GM12878 (cell line): ENCODE results near the gene SCLY. TPM values are rescaled to one million over a fixed set of nuclear protein-coding genes. Genes with fewer than 3 reads are reported as not detected.

Experiments
- ATAC-seq: fragments of 200-7000 bp; cut with Tn5 transposase; 3 replicates; pipeline ENCODE4 v1.9.1; 2020; ENCODE audit warnings: mild to moderate bottlenecking, moderate library complexity
- BruUV-seq: library from RNA; stranded (reverse); fragments of 400-500 nt; replicated peaks from 2 replicates; lab custom pipeline; 2021; lab: Mats Ljungman, UMichigan
- CTCF ChIA-PET: fragments of 300-600 bp; sonication (Branson Sonifier 250); formaldehyde crosslinking; extraction: SDS; loops from one replicate; lab custom pipeline; 2021; ENCODE audit warnings: inconsistent platforms; lab: Yijun Ruan, JAX
- POLR2A ChIA-PET: fragments of 350-600 bp; formaldehyde crosslinking; extraction: SDS; loops from one replicate; lab custom pipeline; 2021; ENCODE audit warnings: inconsistent platforms; lab: Charles Lee
- RAD21 ChIA-PET: fragments of 300-600 bp; sonication (Branson Sonifier 250); formaldehyde crosslinking; loops from one replicate; lab custom pipeline; 2023; ENCODE audit warnings: antibody characterized with exemption; ENCODE audit not compliant: unreplicated experiment; lab: Charles Lee
- SMC1A ChIA-PET: fragments of 300-600 bp; sonication (Branson Sonifier 250); formaldehyde crosslinking; loops from one replicate; lab custom pipeline; 2023; ENCODE audit not compliant: unreplicated experiment, uncharacterized antibody; lab: Charles Lee
- DNase-seq: peaks from one replicate; pipeline ENCODE4 v3.0.0-alpha.2; 2011; ENCODE audit warnings: low read depth, low spot score
- FAIRE-seq: peaks from 3 replicates; lab custom pipeline; 2011; peaks lifted over from hg19 to GRCh38; lab: Jason Lieb, UNC
- H2AFZ ChIP-seq: 2 replicates; pipeline ENCODE4 v1.6.0; 2011; ENCODE audit warnings: low read depth, low read length, control low read depth; ENCODE audit not compliant: control insufficient read depth
- H3K27ac ChIP-seq: 2 replicates; pipeline ENCODE4 v1.5.1; 2011; ENCODE audit warnings: control low read depth; ENCODE audit not compliant: control insufficient read depth, insufficient read depth
- H3K27me3 ChIP-seq, 2 experiments: replicated peaks in 1 of 2; 2 replicates each; pipeline versions ENCODE4 v1.6.0 to v1.6.1; 2011; ENCODE audit warnings: low read length in 1 of 2; ENCODE audit not compliant: control insufficient read depth in 2 of 2, insufficient read depth in 2 of 2
- H3K36me3 ChIP-seq, 2 experiments: 2 replicates each; pipeline ENCODE4 v1.5.1; 2011; ENCODE audit warnings: low read length in 1 of 2; ENCODE audit not compliant: control insufficient read depth in 2 of 2, insufficient read depth in 2 of 2
- H3K4me1 ChIP-seq: 2 replicates; pipeline ENCODE4 v1.6.1; 2011; ENCODE audit warnings: mild to moderate bottlenecking, low read length, moderate library complexity, mixed read lengths; ENCODE audit not compliant: control insufficient read depth, insufficient read depth
- H3K4me2 ChIP-seq: 2 replicates; pipeline ENCODE4 v1.6.0; 2011; ENCODE audit warnings: control low read depth; ENCODE audit not compliant: control insufficient read depth, insufficient read depth
- H3K4me3 ChIP-seq: fragments of 200-600 bp; sonication (generic); 2 replicates; pipeline ENCODE4 v1.5.1; 2016
- H3K79me2 ChIP-seq: 2 replicates; pipeline ENCODE4 v1.6.0; 2011; ENCODE audit warnings: low read length; ENCODE audit not compliant: control insufficient read depth, insufficient read depth
- H3K9ac ChIP-seq: 2 replicates; pipeline ENCODE4 v1.8.0; 2011; ENCODE audit warnings: low read length, control low read depth, mixed read lengths; ENCODE audit not compliant: control insufficient read depth, insufficient read depth
- H3K9me3 ChIP-seq: replicated peaks from 3 replicates; pipeline ENCODE4 v1.5.1; 2011; ENCODE audit warnings: mild to moderate bottlenecking, low read length; ENCODE audit not compliant: control insufficient read depth, insufficient read depth
- H4K20me1 ChIP-seq: 2 replicates; pipeline ENCODE4 v1.6.0; 2011; ENCODE audit not compliant: control insufficient read depth, insufficient read depth
- CREB1 ChIP-seq: IDR thresholded peaks from 2 replicates; pipeline ENCODE4 v1.6.1; 2012; ENCODE audit warnings: low read depth, mild to moderate bottlenecking, inconsistent platforms
- IKZF1 ChIP-seq: fragments of 450-650 bp; conservative IDR thresholded peaks from 2 replicates; pipeline ENCODE4 v1.6.1; 2017; ENCODE audit warnings: antibody characterized with exemption, mild to moderate bottlenecking
- IRF4 ChIP-seq: IDR thresholded peaks from 2 replicates; pipeline ENCODE4 v1.6.1; 2011; ENCODE audit warnings: low read depth, low read length
- JUNB ChIP-seq: IDR thresholded peaks from 2 replicates; pipeline ENCODE4 v1.6.1; 2016; ENCODE audit warnings: antibody characterized with exemption, mild to moderate bottlenecking
- NRF1 ChIP-seq: conservative IDR thresholded peaks from 2 replicates; pipeline ENCODE4 v1.6.1; 2011; ENCODE audit warnings: mild to moderate bottlenecking, low read depth, low read length, improper control_type of control experiment
- PAX5 ChIP-seq: IDR thresholded peaks from 2 replicates; pipeline ENCODE4 v1.6.1; 2011; ENCODE audit warnings: low read depth, low read length, borderline replicate concordance
- RCOR1 ChIP-seq: conservative IDR thresholded peaks from 2 replicates; pipeline ENCODE4 v1.6.1; 2012; ENCODE audit warnings: low read depth, low read length, improper control_type of control experiment
- STAT3 ChIP-seq: IDR thresholded peaks from 2 replicates; pipeline ENCODE4 v1.6.1; 2011; ENCODE audit warnings: low read depth, low read length, improper control_type of control experiment
- YY1 ChIP-seq: IDR thresholded peaks from 2 replicates; pipeline ENCODE4 v1.6.1; 2011; ENCODE audit warnings: low read depth, mild to moderate bottlenecking, low read length
- WGBS: methylation state at CpG from one replicate; pipeline ENCODE4 v1.1.6; 2016; ENCODE audit warnings: low lambda C conversion rate; ENCODE audit not compliant: insufficient replicate concordance, insufficient coverage; ENCODE audit errors: missing lambda C conversion rate; 5-methylcytosine and 5-hydroxymethylcytosine counted together
- in situ Hi-C: fragments of 300-500 bp; cut with MboI; formaldehyde crosslinking; loops from 9 replicates; pipeline ENCODE4 v1.14.3; 2018; ENCODE audit warnings: mixed read lengths
- intact Hi-C: fragments of 100-400 bp; cut with micrococcal nuclease; formaldehyde crosslinking; loops from one replicate; pipeline ENCODE4 v1.14.2; 2022; ENCODE audit not compliant: unreplicated experiment
- polyA plus RNA-seq, 11 experiments: library from polyadenylated mRNA; depleted of rRNA in 4 of 11; unstranded in 6 of 11; stranded (reverse) in 5 of 11; fragments of >200 nt; fragmentation: Nextera tagmentation in 4 of 11; fragmentation: Illumina TruSeq in 1 of 11; extraction: Ambion mirVana in 4 of 11; extraction: Trizol in 1 of 11; gene quantifications; 1 replicate in 1 of 11; 2 replicates in 10 of 11; pipeline versions ENCODE4 v1.2.1 to v1.2.3, GENCODE V29; 2011 to 2016; ENCODE audit warnings: inconsistent platforms in 2 of 11, missing spikeins in 2 of 11, low read depth in 1 of 11
- total RNA-seq, 4 experiments: library from RNA; depleted of rRNA in 3 of 4; stranded (reverse); fragments of >200 nt in 3 of 4; fragmentation: Illumina TruSeq in 1 of 4; extraction: Trizol in 1 of 4; gene quantifications; 2 replicates each; pipeline versions ENCODE4 v1.2.1 to v1.2.3, GENCODE V29; 2013 to 2021
- TF ChIP-seq, protein P1 (sequence below): fragments of 150-350 bp; IDR thresholded peaks from 2 replicates; pipeline ENCODE4 v1.6.1; 2014; ENCODE audit warnings: mild to moderate bottlenecking, low read depth, low read length
- TF ChIP-seq, protein P2 (sequence below): IDR thresholded peaks from 2 replicates; pipeline ENCODE4 v1.6.1; 2012; ENCODE audit warnings: low read depth, low read length, improper control_type of control experiment
- TF ChIP-seq, protein P3 (sequence below): IDR thresholded peaks from 2 replicates; pipeline ENCODE4 v1.6.1; 2011; ENCODE audit warnings: mild to moderate bottlenecking, low read depth, low read length, moderate library complexity; ENCODE audit not compliant: insufficient replicate concordance

Gene SCLY
- total and polyA plus RNA-seq, 10 of the 15 experiments (the other 5 are each of a cell fraction or from before 2014, with no cell fraction given), result 3.3 to 49.1 (median 32.3) TPM

DNA sequence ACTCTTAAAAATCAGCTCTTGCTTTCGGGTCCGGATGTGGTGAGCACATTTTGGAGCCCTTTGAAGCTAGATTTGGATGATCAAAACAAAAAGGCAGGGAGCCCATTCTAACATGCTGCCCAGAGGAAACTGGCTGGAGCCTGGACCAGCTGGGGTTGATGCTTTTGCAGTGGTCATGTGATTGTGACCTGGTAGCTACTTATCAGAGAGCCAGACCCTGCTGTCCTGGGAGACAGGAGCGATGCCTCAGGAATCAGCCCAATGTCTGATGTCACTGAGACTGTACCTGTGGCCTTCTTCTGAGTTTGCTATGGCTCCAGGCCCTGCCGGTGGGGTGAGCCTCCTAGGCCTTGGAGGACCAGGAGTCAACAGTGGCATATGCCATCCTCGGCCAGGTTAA, 18.7 kb upstream of the SCLY start:
- Histone ChIP-seq H3K79me2 (no peaks in the 10 kb centered on the region), H3K4me2 (no peak overlapping the region), H3K4me1 (no peaks in the 10 kb centered on the region), H3K27me3 (no peaks in the 10 kb centered on the region), H4K20me1 (no peaks in the 10 kb centered on the region), H3K27ac (no peak overlapping the region), H3K9ac (no peak overlapping the region), H3K36me3 (peaks cover 4 to 6% of the 10 kb centered on the region in 2 experiments; a peak in 3 of 4 replicates), H3K4me3 (no peak overlapping the region), H2AFZ (no peak overlapping the region), H3K9me3 (no peaks in the 10 kb centered on the region)
- TF ChIP-seq STAT3 (no peak), NRF1 (no peak)
- TF ChIP-seq, protein P1, sequence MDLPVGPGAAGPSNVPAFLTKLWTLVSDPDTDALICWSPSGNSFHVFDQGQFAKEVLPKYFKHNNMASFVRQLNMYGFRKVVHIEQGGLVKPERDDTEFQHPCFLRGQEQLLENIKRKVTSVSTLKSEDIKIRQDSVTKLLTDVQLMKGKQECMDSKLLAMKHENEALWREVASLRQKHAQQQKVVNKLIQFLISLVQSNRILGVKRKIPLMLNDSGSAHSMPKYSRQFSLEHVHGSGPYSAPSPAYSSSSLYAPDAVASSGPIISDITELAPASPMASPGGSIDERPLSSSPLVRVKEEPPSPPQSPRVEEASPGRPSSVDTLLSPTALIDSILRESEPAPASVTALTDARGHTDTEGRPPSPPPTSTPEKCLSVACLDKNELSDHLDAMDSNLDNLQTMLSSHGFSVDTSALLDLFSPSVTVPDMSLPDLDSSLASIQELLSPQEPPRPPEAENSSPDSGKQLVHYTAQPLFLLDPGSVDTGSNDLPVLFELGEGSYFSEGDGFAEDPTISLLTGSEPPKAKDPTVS, result no peak
- in situ Hi-C loops (no loop called here), intact Hi-C loops (no loop called here)
- SMC1A ChIA-PET, result interaction anchor here (1.2 to 2.1 kb wide), 2 partner anchors 14 to 70 kb away, joined by 4 to 6 read pairs; no protein-coding TSS in a partner anchor
- no TSS peak for BruUV-seq
- ATAC-seq, result no peak
- POLR2A ChIA-PET, result no interaction called here
- CTCF ChIA-PET, result interaction anchor here (0.6 kb wide), 1 partner anchor 369 kb away, joined by 3 read pairs; no protein-coding TSS in a partner anchor
- DNase-seq, result no peak
- WGBS, result 99% methylated on average over 5 of the region's 5 CpGs
- no peak for FAIRE-seq
- RAD21 ChIA-PET, result no interaction called here

DNA sequence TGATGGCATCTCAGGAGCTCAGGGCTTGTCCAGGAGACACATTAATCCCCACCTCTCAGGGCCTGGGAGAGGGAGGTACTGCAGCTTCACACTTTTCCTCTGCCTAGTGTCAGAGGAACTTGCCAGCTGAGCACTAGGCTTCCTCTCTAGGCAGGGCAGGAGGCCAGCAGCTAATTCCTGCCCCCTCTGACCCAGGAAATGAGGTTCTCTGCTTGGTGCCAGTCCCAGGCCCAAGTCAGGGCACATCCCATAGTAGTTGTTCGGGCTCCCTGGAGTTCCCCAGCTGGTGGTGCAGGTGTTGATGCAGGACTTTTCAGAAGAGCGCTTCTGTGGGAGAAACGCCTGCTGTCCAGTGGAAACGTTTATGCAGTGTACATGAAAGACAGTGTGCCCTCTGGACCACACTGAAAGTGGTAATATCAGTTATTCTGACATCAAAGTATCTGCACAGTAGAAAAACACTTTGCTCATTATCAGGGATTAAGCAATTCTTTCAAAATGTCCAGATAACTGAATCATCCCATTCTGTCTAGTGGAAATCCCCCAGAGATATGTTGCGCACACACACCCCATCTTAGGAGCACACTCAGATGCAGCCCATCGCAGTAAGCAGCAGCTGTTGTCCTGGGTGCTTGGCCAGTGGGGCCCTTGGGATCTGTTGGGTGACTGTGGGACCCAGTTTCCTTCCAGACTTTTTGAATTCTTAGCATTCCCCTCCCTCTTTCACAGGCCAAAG, 17.8 kb upstream of the SCLY start:
- ChIA-PET CTCF (no interaction called here), POLR2A (no interaction called here), RAD21 (no interaction called here), SMC1A (interaction anchor here (2.1 kb wide), 1 partner anchor 15 kb away, joined by 6 read pairs; no protein-coding TSS in a partner anchor)
- no TSS peak for BruUV-seq
- Histone ChIP-seq H4K20me1 (no peaks in the 10 kb centered on the region), H3K79me2 (no peaks in the 10 kb centered on the region), H3K4me1 (no peaks in the 10 kb centered on the region), H3K4me3 (no peak overlapping the region), H2AFZ (no peak overlapping the region), H3K4me2 (no peak overlapping the region), H3K9ac (no peak overlapping the region), H3K27ac (no peak overlapping the region), H3K36me3 (peaks cover 3 to 5% of the 10 kb centered on the region in 2 experiments; a peak in 3 of 4 replicates), H3K9me3 (no peaks in the 10 kb centered on the region), H3K27me3 (no peaks in the 10 kb centered on the region)
- no peak for ATAC-seq
- WGBS, result 78% methylated on average over 6 of the region's 6 CpGs
- DNase-seq, result no peak
- intact Hi-C loops (no loop called here), in situ Hi-C loops (no loop called here)
- no peak for FAIRE-seq
- TF ChIP-seq JUNB (no peak), YY1 (no peak), RCOR1 (no peak), CREB1 (no peak), PAX5 (no peak), IRF4 (no peak), IKZF1 (no peak)
- TF ChIP-seq, protein P2, sequence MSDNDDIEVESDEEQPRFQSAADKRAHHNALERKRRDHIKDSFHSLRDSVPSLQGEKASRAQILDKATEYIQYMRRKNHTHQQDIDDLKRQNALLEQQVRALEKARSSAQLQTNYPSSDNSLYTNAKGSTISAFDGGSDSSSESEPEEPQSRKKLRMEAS, result no peak
- TF ChIP-seq, protein P3, sequence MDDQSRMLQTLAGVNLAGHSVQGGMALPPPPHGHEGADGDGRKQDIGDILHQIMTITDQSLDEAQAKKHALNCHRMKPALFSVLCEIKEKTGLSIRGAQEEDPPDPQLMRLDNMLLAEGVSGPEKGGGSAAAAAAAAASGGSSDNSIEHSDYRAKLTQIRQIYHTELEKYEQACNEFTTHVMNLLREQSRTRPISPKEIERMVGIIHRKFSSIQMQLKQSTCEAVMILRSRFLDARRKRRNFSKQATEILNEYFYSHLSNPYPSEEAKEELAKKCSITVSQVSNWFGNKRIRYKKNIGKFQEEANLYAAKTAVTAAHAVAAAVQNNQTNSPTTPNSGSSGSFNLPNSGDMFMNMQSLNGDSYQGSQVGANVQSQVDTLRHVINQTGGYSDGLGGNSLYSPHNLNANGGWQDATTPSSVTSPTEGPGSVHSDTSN, result no peak
